ENCODE results near the gene C17orf113.
A peak's percentile ranks its signal among the peaks of the same experiment; 100 is the strongest.

- no peak for TF ChIP-seq SUZ12 (IDR thresholded peaks at IDR 0.05; ENCODE audit: extremely low read depth, insufficient read depth, insufficient read length)
- TF ChIP-seq YY1 (IDR thresholded peaks at IDR 0.05; ENCODE audit: insufficient read depth, insufficient read length), result peak; percentile 14
- no peak for TF ChIP-seq ZNF274 (IDR thresholded peaks at IDR 0.05; ENCODE audit: low read depth, low read length)
These were observed 22.2 kb downstream of the C17orf113 start for GRCh38 chr17:42027961-42028790.
